HL-60 (cell line): Measurements from ENCODE around the gene ACE2.

ENCODE experiments used
- POLR2AphosphoS5 ChIP-seq: IDR thresholded peaks from 2 replicates; pipeline ENCODE4 v1.6.1; 2012; ENCODE audit warnings: low read depth
- SPI1 ChIP-seq: IDR thresholded peaks from 2 replicates; pipeline ENCODE4 v1.6.1; 2012; ENCODE audit warnings: low read depth, mild to moderate bottlenecking, borderline replicate concordance
- TF ChIP-seq, protein P1 (sequence below): IDR thresholded peaks from one replicate; pipeline ENCODE4 v1.5.1; 2011; ENCODE audit warnings: low read length, control low read depth, inconsistent platforms; ENCODE audit not compliant: insufficient read depth

DNA sequence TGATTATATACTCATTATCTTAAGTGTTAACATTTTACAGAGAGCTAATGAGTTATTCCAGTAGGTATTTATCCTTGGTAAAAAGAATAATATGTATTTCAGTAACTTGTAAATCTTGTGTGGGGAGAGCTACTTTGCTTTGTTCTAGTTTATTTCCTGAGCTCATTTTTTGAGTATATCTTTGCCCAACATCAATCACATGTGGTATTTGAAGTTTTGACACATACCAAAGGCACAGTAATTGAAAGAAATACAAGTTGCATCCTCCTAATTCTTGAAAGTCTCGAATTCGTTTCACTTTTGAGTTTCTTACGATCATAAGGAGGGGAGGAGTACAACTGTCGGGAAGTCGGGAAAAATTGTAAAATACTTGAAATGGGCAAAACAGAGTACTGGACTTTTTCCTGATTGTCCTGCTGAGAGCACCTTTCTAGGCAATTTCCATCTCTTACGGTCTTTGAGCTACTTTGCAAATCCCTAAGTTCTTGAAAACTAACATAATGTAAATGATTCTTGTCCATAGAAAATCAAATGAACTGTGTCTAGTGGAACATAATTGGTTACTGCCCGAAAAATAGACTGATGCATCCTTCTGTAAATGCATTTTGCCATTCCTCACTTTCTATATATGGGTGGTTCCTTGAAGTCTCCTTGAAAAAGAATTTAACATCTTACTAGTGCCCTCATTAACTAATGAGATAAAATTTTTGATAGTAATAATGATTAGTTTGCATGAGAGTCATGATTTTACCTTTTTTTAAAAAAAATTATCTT is 43.2 kb upstream of the ACE2 start:
- TF ChIP-seq, protein P1, sequence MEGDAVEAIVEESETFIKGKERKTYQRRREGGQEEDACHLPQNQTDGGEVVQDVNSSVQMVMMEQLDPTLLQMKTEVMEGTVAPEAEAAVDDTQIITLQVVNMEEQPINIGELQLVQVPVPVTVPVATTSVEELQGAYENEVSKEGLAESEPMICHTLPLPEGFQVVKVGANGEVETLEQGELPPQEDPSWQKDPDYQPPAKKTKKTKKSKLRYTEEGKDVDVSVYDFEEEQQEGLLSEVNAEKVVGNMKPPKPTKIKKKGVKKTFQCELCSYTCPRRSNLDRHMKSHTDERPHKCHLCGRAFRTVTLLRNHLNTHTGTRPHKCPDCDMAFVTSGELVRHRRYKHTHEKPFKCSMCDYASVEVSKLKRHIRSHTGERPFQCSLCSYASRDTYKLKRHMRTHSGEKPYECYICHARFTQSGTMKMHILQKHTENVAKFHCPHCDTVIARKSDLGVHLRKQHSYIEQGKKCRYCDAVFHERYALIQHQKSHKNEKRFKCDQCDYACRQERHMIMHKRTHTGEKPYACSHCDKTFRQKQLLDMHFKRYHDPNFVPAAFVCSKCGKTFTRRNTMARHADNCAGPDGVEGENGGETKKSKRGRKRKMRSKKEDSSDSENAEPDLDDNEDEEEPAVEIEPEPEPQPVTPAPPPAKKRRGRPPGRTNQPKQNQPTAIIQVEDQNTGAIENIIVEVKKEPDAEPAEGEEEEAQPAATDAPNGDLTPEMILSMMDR: no peak
- TF ChIP-seq POLR2AphosphoS5 (no peak), SPI1 (no peak)
